H7 (cell line): ENCODE results near the gene GRID2. TPM values are rescaled to one million over a fixed set of nuclear protein-coding genes. Genes with fewer than 3 reads are reported as not detected.

Source experiments
- DNase-seq: peaks from one replicate; pipeline ENCODE4 v3.0.0; 2012
- H3K27me3 ChIP-seq: 2 replicates; pipeline ENCODE4 v1.6.0; 2011; ENCODE audit warnings: mild to moderate bottlenecking, low read length; ENCODE audit not compliant: control insufficient read depth, insufficient read depth
- H3K36me3 ChIP-seq: replicated peaks from 2 replicates; pipeline ENCODE4 v1.5.1; 2011; ENCODE audit warnings: low read length; ENCODE audit not compliant: control insufficient read depth, insufficient read depth
- H3K4me3 ChIP-seq: 2 replicates; pipeline ENCODE4 v1.5.1; 2011; ENCODE audit warnings: low read depth, mild to moderate bottlenecking, control low read depth, low read length, moderate library complexity; ENCODE audit not compliant: insufficient read depth
- total RNA-seq: library from RNA; depleted of rRNA; stranded (reverse); fragments of >200 nt; shearing (Covaris generic); gene quantifications from 2 replicates; pipeline ENCODE4 v1.2.3, GENCODE V29; 2014

GRID2 gene
- total RNA-seq, 1 experiment from 2014 or later = 19.1 TPM

GRCh38 chr4:92843784-92844183, 540.0 kb downstream of the GRID2 start:
- H3K4me3 ChIP-seq = no peak overlapping the region
- no peaks in the 10 kb centered on the region for H3K36me3 ChIP-seq
- H3K27me3 ChIP-seq = no peaks in the 10 kb centered on the region
- no peak for DNase-seq

GRCh38 chr4:92847026-92847425, 543.3 kb downstream of the GRID2 start:
- DNase-seq = no peak
- H3K4me3 ChIP-seq = no peak overlapping the region
- H3K36me3 ChIP-seq = no peaks in the 10 kb centered on the region
- H3K27me3 ChIP-seq = no peaks in the 10 kb centered on the region

GRCh38 chr4:92862509-92862908, 558.7 kb downstream of the GRID2 start:
- Histone ChIP-seq H3K36me3 (no peaks in the 10 kb centered on the region), H3K4me3 (no peak overlapping the region), H3K27me3 (no peaks in the 10 kb centered on the region)
- no peak for DNase-seq

- Histone ChIP-seq H3K4me3 (no peak overlapping the region), H3K36me3 (no peaks in the 10 kb centered on the region), H3K27me3 (no peaks in the 10 kb centered on the region)
- DNase-seq = no peak
Measured at GRCh38 chr4:92864096-92864495, 560.3 kb downstream of the GRID2 start.

GRCh38 chr4:92872604-92873003, 568.8 kb downstream of the GRID2 start:
- no peaks in the 10 kb centered on the region; the same call in 1 of the 2 replicates for H3K27me3 ChIP-seq
- no peak for DNase-seq
- no peaks in the 10 kb centered on the region for H3K36me3 ChIP-seq
- H3K4me3 ChIP-seq = no peak overlapping the region

GRCh38 chr4:92885632-92886031, 581.9 kb downstream of the GRID2 start:
- H3K4me3 ChIP-seq = no peak overlapping the region
- no peaks in the 10 kb centered on the region for H3K36me3 ChIP-seq
- DNase-seq = no peak
- H3K27me3 ChIP-seq = no peaks in the 10 kb centered on the region

DNA sequence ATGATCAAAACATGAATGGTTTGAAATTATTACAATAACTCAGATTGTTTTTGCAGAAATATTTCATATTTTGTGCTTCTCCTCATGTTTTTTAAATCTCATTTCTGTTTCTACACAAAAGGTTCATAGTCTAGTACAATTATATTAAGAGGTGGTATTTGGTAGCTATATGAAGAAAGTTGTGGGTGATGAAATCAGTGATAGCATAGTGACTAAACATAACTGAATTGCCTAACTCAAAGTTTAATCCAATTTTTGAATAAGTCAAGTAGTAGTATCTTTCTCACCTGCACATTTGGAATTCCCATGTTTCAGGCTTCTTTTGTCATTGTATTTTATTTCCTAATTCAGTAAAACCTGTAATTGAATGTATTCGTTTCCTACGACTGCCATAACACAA, 648.7 kb downstream of the GRID2 start:
- no peak for DNase-seq
- no peaks in the 10 kb centered on the region for H3K27me3 ChIP-seq
- H3K4me3 ChIP-seq = no peak overlapping the region
- no peaks in the 10 kb centered on the region for H3K36me3 ChIP-seq

DNA sequence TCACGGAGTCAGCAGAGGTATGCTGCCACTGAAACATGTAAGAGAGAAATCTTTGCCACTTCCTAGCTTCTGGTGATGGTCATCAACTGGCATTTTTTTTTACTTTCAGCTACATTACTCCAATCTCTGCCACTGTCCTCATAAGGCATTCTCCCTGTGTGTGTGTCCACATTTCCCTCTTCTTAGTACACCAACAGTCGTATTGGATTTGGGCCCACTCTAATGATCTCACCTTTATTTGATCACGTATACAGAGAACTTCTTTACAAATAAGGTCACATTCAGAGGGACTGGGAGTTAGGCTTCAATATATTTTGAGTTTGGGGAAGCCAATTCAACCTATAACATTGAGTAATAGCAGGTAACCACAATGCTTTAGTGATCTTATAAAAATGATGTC, 649.1 kb downstream of the GRID2 start:
- Histone ChIP-seq H3K36me3 (no peaks in the 10 kb centered on the region), H3K4me3 (no peak overlapping the region), H3K27me3 (no peaks in the 10 kb centered on the region)
- DNase-seq = no peak

- no peak for DNase-seq
- Histone ChIP-seq H3K36me3 (no peaks in the 10 kb centered on the region), H3K4me3 (no peak overlapping the region), H3K27me3 (no peaks in the 10 kb centered on the region)
Measured at GRCh38 chr4:92953462-92953861, 649.7 kb downstream of the GRID2 start.

GRCh38 chr4:92961881-92962280, 658.1 kb downstream of the GRID2 start:
- DNase-seq = no peak
- H3K27me3 ChIP-seq = no peaks in the 10 kb centered on the region

DNA sequence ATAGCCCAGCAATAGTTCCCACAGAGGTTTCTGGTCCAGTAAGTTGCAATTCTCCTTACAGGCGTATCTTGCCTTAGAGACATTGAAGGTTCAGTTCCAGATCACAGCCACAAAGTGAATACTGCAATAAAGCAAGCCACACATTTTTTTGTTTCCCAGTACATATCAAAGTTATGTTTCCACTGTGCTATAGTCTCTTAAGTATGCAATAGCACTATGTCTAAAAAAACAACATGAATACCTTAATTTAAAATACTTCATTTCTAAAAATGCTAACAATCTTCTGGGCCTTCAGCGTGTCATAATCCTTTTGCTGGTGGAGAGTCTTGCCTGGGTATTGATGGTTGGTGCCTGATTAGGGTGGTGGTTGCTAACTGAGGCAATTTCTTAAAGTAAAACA, 659.1 kb downstream of the GRID2 start:
- H3K36me3 ChIP-seq = no peaks in the 10 kb centered on the region
- H3K27me3 ChIP-seq = no peaks in the 10 kb centered on the region
- H3K4me3 ChIP-seq = no peak overlapping the region
- no peak for DNase-seq

More at GRCh38 chr4:92961881-92962280, 658.1 kb downstream of the GRID2 start:
- Histone ChIP-seq H3K36me3 (no peaks in the 10 kb centered on the region), H3K4me3 (no peak overlapping the region)

DNA sequence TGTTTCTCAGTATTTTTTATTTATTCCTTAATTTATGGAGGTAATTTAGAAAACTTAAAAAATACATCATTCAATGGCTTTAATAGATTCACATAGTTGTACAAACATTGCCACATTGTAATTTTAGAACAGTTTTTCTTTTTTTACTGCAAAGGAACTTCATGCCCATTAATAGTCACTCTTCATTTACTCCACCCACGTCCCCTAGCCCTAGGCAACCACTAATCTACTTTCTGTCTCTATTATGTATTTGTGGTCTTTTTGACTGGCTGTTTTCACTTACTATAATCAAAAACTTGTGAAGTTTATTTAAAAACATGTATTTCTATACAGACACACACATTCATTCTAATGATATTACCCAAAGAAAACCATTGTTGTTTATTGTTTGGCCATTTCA, 664.8 kb downstream of the GRID2 start:
- no peak overlapping the region for H3K4me3 ChIP-seq
- no peak for DNase-seq
- H3K36me3 ChIP-seq = no peaks in the 10 kb centered on the region
- no peaks in the 10 kb centered on the region for H3K27me3 ChIP-seq

- H3K36me3 ChIP-seq = no peaks in the 10 kb centered on the region
- H3K4me3 ChIP-seq = no peak overlapping the region
- no peak for DNase-seq
- no peaks in the 10 kb centered on the region for H3K27me3 ChIP-seq
Measured at GRCh38 chr4:92968996-92969395, 665.2 kb downstream of the GRID2 start.

- DNase-seq = no peak
- no peaks in the 10 kb centered on the region for H3K27me3 ChIP-seq
- H3K4me3 ChIP-seq = no peak overlapping the region
- no peaks in the 10 kb centered on the region for H3K36me3 ChIP-seq
Measured at GRCh38 chr4:92969650-92970379, 666.0 kb downstream of the GRID2 start.

DNA sequence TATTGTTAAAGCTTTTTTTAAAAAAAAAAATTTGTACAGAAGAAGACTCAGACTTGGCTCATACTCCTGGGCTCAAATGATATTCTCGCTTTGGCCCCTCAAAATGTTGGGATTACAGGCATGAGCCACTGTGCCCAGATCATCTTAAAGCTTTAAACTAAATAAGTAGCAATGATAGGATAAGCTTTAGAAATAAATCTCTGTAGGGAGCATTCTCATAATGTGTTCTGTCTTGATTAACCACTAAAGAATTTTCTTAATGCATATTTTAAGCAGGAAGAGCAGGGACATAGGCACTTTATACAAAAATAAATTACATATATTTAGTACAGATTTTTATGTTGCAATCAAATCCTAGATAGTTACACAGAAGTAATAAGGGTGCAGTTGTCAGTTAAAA, 667.2 kb downstream of the GRID2 start:
- no peak for DNase-seq
- Histone ChIP-seq H3K27me3 (no peaks in the 10 kb centered on the region), H3K36me3 (no peaks in the 10 kb centered on the region), H3K4me3 (no peak overlapping the region)

DNA sequence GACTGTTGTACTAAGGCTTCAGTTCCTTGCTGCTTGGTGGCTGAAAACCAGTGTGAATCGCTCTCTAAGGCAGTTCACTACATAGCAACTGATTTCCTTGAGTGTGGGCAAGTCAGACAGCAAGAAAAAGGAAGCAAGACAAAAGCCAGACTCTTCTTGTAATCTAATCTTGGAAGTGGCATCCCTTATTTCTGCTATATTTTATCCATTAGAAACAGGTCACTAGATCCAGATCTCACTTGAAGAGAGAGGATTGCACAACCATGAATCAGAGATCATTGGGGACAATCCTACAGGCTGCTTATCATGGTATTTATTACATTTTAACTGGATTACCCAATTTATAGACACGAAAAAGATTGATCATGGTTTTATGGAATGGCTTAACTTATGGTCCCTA, 684.5 kb downstream of the GRID2 start:
- no peaks in the 10 kb centered on the region for H3K27me3 ChIP-seq
- no peaks in the 10 kb centered on the region for H3K36me3 ChIP-seq
- DNase-seq = no peak
- no peak overlapping the region for H3K4me3 ChIP-seq
